MM.1S (cell line): ENCODE results near the gene HMGCS1.

Experiments used
- DNase-seq: peaks from one replicate; pipeline ENCODE4 v3.0.0-alpha.2; 2015
- H2AFZ ChIP-seq: fragments of 300-600 bp; sonication (generic); 2 replicates; pipeline ENCODE4 v1.6.0; 2016; ENCODE audit warnings: antibody characterized with exemption, low read length
- H3F3A ChIP-seq: fragments of 300-600 bp; sonication (generic); 2 replicates; pipeline ENCODE4 v1.6.1; 2016; ENCODE audit warnings: mild to moderate bottlenecking, antibody characterized with exemption, low read length, moderate library complexity, mixed read lengths; ENCODE audit not compliant: insufficient read depth
- H3K27ac ChIP-seq: fragments of 300-600 bp; sonication (generic); 2 replicates; pipeline ENCODE4 v1.5.1; 2016; ENCODE audit warnings: mild to moderate bottlenecking, low read length
- H3K27me3 ChIP-seq: fragments of 300-600 bp; sonication (generic); replicated peaks from 2 replicates; pipeline ENCODE4 v1.6.0; 2016; ENCODE audit warnings: low read length; ENCODE audit not compliant: insufficient read depth
- H3K36me3 ChIP-seq: fragments of 300-600 bp; sonication (generic); replicated peaks from 2 replicates; pipeline ENCODE4 v1.6.1; 2016; ENCODE audit warnings: mild to moderate bottlenecking, low read length, mixed read lengths; ENCODE audit not compliant: insufficient read depth
- H3K4me1 ChIP-seq: fragments of 300-600 bp; sonication (generic); 2 replicates; pipeline ENCODE4 v1.6.1; 2016; ENCODE audit warnings: low read length, mixed read lengths
- H3K4me2 ChIP-seq: fragments of 300-600 bp; sonication (generic); 2 replicates; pipeline ENCODE4 v1.6.0; 2016; ENCODE audit warnings: low read depth, low read length
- H3K4me3 ChIP-seq: fragments of 300-600 bp; sonication (generic); 2 replicates; pipeline ENCODE4 v1.5.1; 2016; ENCODE audit warnings: low read length, mixed read lengths
- H3K79me2 ChIP-seq: fragments of 300-600 bp; sonication (generic); 2 replicates; pipeline ENCODE4 v1.6.1; 2016; ENCODE audit warnings: mixed run types, low read length, mixed read lengths
- H3K9ac ChIP-seq: fragments of 300-600 bp; sonication (generic); 2 replicates; pipeline ENCODE4 v1.6.1; 2016; ENCODE audit warnings: low read length, mixed read lengths
- H3K9me2 ChIP-seq: fragments of 300-600 bp; sonication (generic); replicated peaks from 2 replicates; pipeline ENCODE4 v1.6.1; 2016; ENCODE audit warnings: mild to moderate bottlenecking, low read length, mixed read lengths; ENCODE audit not compliant: insufficient read depth
- H3K9me3 ChIP-seq: fragments of 300-600 bp; sonication (generic); replicated peaks from 2 replicates; pipeline ENCODE4 v1.6.1; 2016; ENCODE audit warnings: mild to moderate bottlenecking, low read length, mixed read lengths; ENCODE audit not compliant: insufficient read depth
- H4K20me1 ChIP-seq: fragments of 300-600 bp; sonication (generic); 2 replicates; pipeline ENCODE4 v1.6.1; 2016; ENCODE audit warnings: mild to moderate bottlenecking, low read length, moderate library complexity, mixed read lengths; ENCODE audit not compliant: insufficient read depth
- EZH2 ChIP-seq: fragments of 300-600 bp; sonication (generic); optimal IDR thresholded peaks from 2 replicates; pipeline ENCODE3; 2017; ENCODE audit warnings: low read depth, mild to moderate bottlenecking, antibody characterized with exemption, low read length, mixed read lengths
- EZH2phosphoT487 ChIP-seq: fragments of 300-600 bp; sonication (generic); IDR thresholded peaks from 2 replicates; pipeline ENCODE4 v1.6.1; 2018; ENCODE audit warnings: antibody characterized with exemption, low read length
- TF ChIP-seq, protein P1 (sequence below): fragments of 300-600 bp; sonication (generic); IDR thresholded peaks from 2 replicates; pipeline ENCODE4 v1.5.1; 2016; ENCODE audit warnings: antibody characterized with exemption, low read length, mixed read lengths

The HMGCS1 gene

DNA sequence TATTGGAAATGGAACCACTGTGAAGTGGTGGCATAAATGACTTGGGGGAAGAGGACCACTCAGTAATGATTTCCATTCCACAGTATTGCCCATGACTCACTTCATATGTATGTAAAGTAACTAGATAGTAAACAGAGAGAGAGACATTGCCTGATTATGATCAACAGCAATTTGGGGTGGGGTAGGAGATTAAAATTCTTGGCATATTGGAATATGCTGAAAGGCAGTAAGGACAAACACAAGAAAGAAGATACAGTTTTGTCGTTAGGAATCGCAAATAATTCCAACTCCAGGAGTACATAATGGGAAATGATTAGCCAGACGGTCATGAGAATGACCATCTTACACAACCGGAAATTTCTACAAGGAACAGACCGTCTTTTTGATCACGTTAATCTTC, 1.5 kb upstream of the HMGCS1 start:
- 0 out of 2 replicates have a peak, but pooled peaks cover 3% of the 10 kb centered on the region for H3K36me3 ChIP-seq
- no peaks in the 10 kb centered on the region for H3K9me2 ChIP-seq
- no peaks in the 10 kb centered on the region for H3K27me3 ChIP-seq
- H2AFZ ChIP-seq, result no peak overlapping the region
- no peak overlapping the region for H3K4me2 ChIP-seq
- peaks cover 34% of the 10 kb centered on the region for H3K79me2 ChIP-seq
- TF ChIP-seq, protein P1, sequence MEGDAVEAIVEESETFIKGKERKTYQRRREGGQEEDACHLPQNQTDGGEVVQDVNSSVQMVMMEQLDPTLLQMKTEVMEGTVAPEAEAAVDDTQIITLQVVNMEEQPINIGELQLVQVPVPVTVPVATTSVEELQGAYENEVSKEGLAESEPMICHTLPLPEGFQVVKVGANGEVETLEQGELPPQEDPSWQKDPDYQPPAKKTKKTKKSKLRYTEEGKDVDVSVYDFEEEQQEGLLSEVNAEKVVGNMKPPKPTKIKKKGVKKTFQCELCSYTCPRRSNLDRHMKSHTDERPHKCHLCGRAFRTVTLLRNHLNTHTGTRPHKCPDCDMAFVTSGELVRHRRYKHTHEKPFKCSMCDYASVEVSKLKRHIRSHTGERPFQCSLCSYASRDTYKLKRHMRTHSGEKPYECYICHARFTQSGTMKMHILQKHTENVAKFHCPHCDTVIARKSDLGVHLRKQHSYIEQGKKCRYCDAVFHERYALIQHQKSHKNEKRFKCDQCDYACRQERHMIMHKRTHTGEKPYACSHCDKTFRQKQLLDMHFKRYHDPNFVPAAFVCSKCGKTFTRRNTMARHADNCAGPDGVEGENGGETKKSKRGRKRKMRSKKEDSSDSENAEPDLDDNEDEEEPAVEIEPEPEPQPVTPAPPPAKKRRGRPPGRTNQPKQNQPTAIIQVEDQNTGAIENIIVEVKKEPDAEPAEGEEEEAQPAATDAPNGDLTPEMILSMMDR, result no peak
- no peak for TF ChIP-seq EZH2phosphoT487
- no peak for TF ChIP-seq EZH2
- H3K4me3 ChIP-seq, result no peak overlapping the region
- 0 out of 2 replicates have a peak, but pooled peaks cover 2% of the 10 kb centered on the region for H4K20me1 ChIP-seq
- no peak for DNase-seq
- H3F3A ChIP-seq, result peaks cover 10% of the 10 kb centered on the region
- H3K9ac ChIP-seq, result no peak overlapping the region
- H3K4me1 ChIP-seq, result peaks cover 10% of the 10 kb centered on the region
- H3K27ac ChIP-seq, result no peak overlapping the region
- no peaks in the 10 kb centered on the region for H3K9me3 ChIP-seq

GRCh38 chr5:43313854-43314457, 744 bp upstream of the HMGCS1 start:
- TF ChIP-seq EZH2phosphoT487 (no peak), EZH2 (no peak)
- TF ChIP-seq, protein P1, result no peak
- 0 out of 2 replicates have a peak, but pooled peaks cover 3% of the 10 kb centered on the region for H3K36me3 ChIP-seq
- peak overlapping the region; percentile 75 for H2AFZ ChIP-seq
- H3K4me3 ChIP-seq, result peak overlapping the region; percentile 47
- H3K4me1 ChIP-seq, result peaks cover 10% of the 10 kb centered on the region
- peak overlapping the region; percentile 56 for H3K27ac ChIP-seq
- peak overlapping the region; percentile 51 for H3K4me2 ChIP-seq
- peak overlapping the region; percentile 5; the same call in 1 of the 2 replicates for H3K9ac ChIP-seq
- H4K20me1 ChIP-seq, result 0 out of 2 replicates have a peak, but pooled peaks cover 6% of the 10 kb centered on the region
- H3F3A ChIP-seq, result peaks cover 10% of the 10 kb centered on the region
- no peaks in the 10 kb centered on the region for H3K27me3 ChIP-seq
- peak; percentile 18 for DNase-seq
- H3K9me3 ChIP-seq, result no peaks in the 10 kb centered on the region
- no peaks in the 10 kb centered on the region for H3K9me2 ChIP-seq
- peaks cover 42% of the 10 kb centered on the region for H3K79me2 ChIP-seq

DNA sequence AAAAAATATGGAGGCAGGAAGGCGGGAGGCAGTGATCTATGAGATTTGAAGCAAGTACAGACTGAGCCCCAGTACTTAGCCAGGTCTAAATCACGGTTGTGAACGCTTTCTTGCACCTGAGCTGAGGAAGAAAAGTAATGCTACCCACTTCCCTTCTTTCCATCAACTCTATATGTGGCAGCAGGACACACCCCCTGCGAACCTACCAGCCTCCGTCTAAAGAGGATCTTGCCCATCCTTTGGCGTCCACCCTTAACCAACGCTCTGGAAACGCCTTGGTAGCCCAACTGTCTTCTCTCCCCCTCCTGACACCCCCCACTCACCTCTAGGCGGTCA, 545 bp downstream of the HMGCS1 start:
- Histone ChIP-seq H3K9me2 (no peaks in the 10 kb centered on the region), H3K79me2 (peaks cover 55% of the 10 kb centered on the region), H3K27me3 (no peaks in the 10 kb centered on the region), H3K4me2 (peak overlapping the region; percentile 90), H3K4me3 (peak overlapping the region; percentile 98), H3K4me1 (peaks cover 10% of the 10 kb centered on the region), H3K36me3 (0 out of 2 replicates have a peak, but pooled peaks cover 3% of the 10 kb centered on the region), H3K9ac (peak overlapping the region; percentile 98), H3K27ac (peak overlapping the region; percentile 94), H2AFZ (peak overlapping the region; percentile 90), H3F3A (peaks cover 10% of the 10 kb centered on the region), H3K9me3 (no peaks in the 10 kb centered on the region), H4K20me1 (0 out of 2 replicates have a peak, but pooled peaks cover 6% of the 10 kb centered on the region)
- TF ChIP-seq EZH2 (no peak), EZH2phosphoT487 (no peak)
- TF ChIP-seq, protein P1, result no peak
- peak; percentile 40 for DNase-seq
